HG03439 (cell line): ENCODE data around the gene MOGAT1.
"Not testable (repeated sequence)": the region's sequence is repeated elsewhere in the genome, so short reads cannot be mapped to it uniquely, and the experiment has no call there.

Experiments
- ATAC-seq: cut with Tn5 transposase; IDR thresholded peaks from one replicate; pipeline ENCODE4 v1.9.1; 2021; ENCODE audit warnings: mild to moderate bottlenecking, moderate library complexity; ENCODE audit not compliant: unreplicated experiment

MOGAT1 gene

GRCh38 chr2:222708274-222708710 lies 36.8 kb downstream of the MOGAT1 start:
- ATAC-seq: no peak

GRCh38 chr2:222709191-222709891 lies 37.9 kb downstream of the MOGAT1 start:
- ATAC-seq: no peak

- ATAC-seq: no peak
These were observed 39.3 kb downstream of the MOGAT1 start for GRCh38 chr2:222710736-222711135.

GRCh38 chr2:222711315-222711940 lies 40.0 kb downstream of the MOGAT1 start:
- no peak for ATAC-seq

GRCh38 chr2:222713002-222713401 lies 41.5 kb downstream of the MOGAT1 start:
- ATAC-seq: no peak

- ATAC-seq: no peak
These were observed 43.1 kb downstream of the MOGAT1 start for GRCh38 chr2:222714361-222715241.

- ATAC-seq: no peak
These were observed 44.3 kb downstream of the MOGAT1 start for GRCh38 chr2:222715742-222716141.

- ATAC-seq: not testable (repeated sequence)
These were observed 48.3 kb downstream of the MOGAT1 start for GRCh38 chr2:222719787-222720186.

- ATAC-seq: not testable (repeated sequence)
These were observed 50.1 kb downstream of the MOGAT1 start for GRCh38 chr2:222721597-222721996.

- peak; percentile 89 for ATAC-seq
These were observed 51.0 kb downstream of the MOGAT1 start for GRCh38 chr2:222722327-222722946.

GRCh38 chr2:222724208-222724607 lies 52.8 kb downstream of the MOGAT1 start:
- no peak for ATAC-seq

- ATAC-seq: no peak
These were observed 57.2 kb downstream of the MOGAT1 start for GRCh38 chr2:222728621-222729020.

GRCh38 chr2:222730366-222730999 lies 59.0 kb downstream of the MOGAT1 start:
- no peak for ATAC-seq

- no peak for ATAC-seq
These were observed 59.8 kb downstream of the MOGAT1 start for GRCh38 chr2:222731201-222731621.

GRCh38 chr2:222732489-222733178 lies 61.2 kb downstream of the MOGAT1 start:
- ATAC-seq: no peak

GRCh38 chr2:222733470-222733845 lies 62.0 kb downstream of the MOGAT1 start:
- ATAC-seq: no peak

GRCh38 chr2:222733846-222734702 lies 62.6 kb downstream of the MOGAT1 start:
- ATAC-seq: no peak

- peak; percentile 66 for ATAC-seq
These were observed 63.2 kb downstream of the MOGAT1 start for GRCh38 chr2:222734703-222735014.

- no peak for ATAC-seq
These were observed 64.8 kb downstream of the MOGAT1 start for GRCh38 chr2:222736301-222736700.
